ENCODE results near the gene FRMD5. TPM values are rescaled to one million over a fixed set of nuclear protein-coding genes. Genes with fewer than 3 reads are reported as not detected.

Gene FRMD5
- total RNA-seq, 4 donors from 2014 or later = 0.15 to 2.5 (median 0.29) TPM

DNA sequence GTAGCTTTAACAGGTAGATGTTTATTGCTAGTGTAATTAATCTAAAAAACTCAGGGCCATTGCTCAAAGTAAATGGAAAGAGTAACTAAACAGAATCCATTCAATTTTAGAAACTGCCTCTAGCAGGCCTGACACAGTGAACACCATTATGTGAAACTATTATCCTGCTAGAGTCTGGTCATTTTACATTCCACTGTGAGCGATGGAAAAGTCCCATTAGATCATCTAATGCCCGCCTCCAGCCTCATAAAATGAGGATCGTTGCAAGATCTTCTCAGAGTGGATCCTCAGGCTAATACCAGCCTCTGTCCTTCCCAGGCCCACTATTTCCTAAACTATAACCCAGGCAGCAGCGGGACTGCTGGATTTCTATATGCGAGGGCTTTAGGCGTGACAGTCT lies 260.6 kb downstream of the FRMD5 start:
- intact Hi-C loops (cut with DNase I; ENCODE audit: low total_unique reads) = no loop called here
- TF ChIP-seq CTCF (IDR thresholded peaks at IDR 0.05) = no peak
- no peak for TF ChIP-seq POLR2A (IDR thresholded peaks at IDR 0.05)
- WGBS, 2 donors = 66 to 77% methylated on average over 6 of the region's 6 CpGs
- no peak for DNase-seq (ENCODE audit: low spot score in 2 of 2)
- H3K4me3 ChIP-seq (ENCODE audit: low read depth, poor library complexity, severe bottlenecking) = no peak overlapping the region

DNA sequence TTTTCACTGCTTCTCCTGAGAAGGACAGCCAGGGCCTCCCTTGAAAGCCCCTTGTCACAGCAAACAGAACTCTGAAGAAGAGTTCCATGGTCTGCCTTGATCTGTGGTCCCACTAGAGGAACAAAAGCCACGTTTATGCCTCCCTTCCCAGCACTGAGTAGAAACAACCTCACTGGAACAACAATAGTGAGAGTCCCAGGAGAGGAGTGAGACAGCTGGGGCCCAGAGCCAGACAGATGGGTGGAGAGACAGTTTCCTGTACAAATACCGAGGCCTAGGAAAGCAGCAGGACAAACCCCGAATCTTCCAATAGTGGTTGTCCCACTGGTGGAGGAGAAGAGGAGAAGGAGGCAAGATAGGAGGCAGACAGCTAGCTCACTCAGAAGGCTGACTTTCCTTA lies 262.2 kb downstream of the FRMD5 start:
- no peak for DNase-seq (ENCODE audit: low spot score in 2 of 2)
- no peak overlapping the region for H3K4me3 ChIP-seq (ENCODE audit: low read depth, poor library complexity, severe bottlenecking)
- TF ChIP-seq POLR2A (IDR thresholded peaks at IDR 0.05) = no peak
- no peak for TF ChIP-seq CTCF (IDR thresholded peaks at IDR 0.05)
- intact Hi-C loops (cut with DNase I; ENCODE audit: low total_unique reads) = no loop called here
- WGBS, 2 donors = 32 to 34% methylated on average over 3 of the region's 3 CpGs

DNA sequence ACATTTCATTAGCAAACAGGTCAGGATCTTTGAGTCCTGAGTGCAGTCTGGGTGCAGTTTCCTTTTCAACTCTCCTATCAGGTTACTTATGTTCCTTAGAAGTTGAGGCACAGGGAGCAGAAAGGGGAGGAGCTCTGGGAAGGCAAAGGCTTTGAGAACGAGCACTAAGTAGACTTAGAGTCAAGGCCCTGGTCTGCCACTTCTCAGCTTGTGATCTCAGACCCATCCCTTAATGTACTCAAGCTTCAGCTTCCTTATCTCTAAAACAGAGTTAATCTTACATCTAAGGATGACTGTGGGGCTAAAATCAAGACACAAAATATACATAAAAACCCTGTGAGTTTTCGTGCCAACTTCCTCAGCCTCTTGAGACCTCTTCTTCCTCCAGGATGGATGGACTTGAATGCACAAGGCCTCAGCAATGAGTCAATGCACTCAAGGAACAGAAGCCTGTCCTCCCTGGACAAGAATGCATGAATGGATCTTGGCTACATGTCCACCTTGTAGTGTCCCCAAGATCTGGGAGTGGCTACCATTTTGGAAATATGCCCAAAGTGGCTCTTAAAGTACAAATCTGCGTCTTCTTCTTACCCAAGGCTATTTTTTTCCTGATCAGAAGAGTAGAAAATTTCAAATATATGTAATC lies 263.2 kb downstream of the FRMD5 start:
- TF ChIP-seq CTCF (IDR thresholded peaks at IDR 0.05) = no peak
- TF ChIP-seq POLR2A (IDR thresholded peaks at IDR 0.05) = no peak
- no peak for DNase-seq (ENCODE audit: low spot score in 2 of 2)
- WGBS, 2 donors = 72 to 76% methylated on average over 3 of the region's 3 CpGs
- intact Hi-C loops (cut with DNase I; ENCODE audit: low total_unique reads) = no loop called here
- H3K4me3 ChIP-seq (ENCODE audit: low read depth, poor library complexity, severe bottlenecking) = no peak overlapping the region

DNA sequence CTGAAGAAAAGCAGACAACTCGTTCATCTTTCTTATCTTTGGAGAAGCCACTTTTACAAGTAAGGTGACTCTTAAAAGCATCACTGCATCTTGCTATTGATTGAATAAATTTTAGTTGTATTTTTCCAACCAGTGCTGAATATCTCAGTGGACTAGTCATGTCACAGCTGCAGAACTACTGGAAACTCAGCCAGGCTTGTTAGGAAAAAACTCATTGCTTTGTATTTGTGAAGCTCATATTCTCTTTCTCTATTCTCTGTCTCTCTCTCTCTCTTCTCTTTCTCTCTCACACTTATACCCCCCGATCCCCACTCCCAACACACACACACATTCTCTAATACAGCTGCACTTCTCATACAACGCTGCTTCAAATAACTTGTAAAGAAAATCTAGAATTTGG lies 264.0 kb downstream of the FRMD5 start:
- TF ChIP-seq CTCF (IDR thresholded peaks at IDR 0.05) (no peak), POLR2A (IDR thresholded peaks at IDR 0.05) (no peak)
- DNase-seq (ENCODE audit: low spot score in 2 of 2) = no peak
- 88 to 90% methylated on average over 3 of the region's 3 CpGs for WGBS, 2 donors
- intact Hi-C loops (cut with DNase I; ENCODE audit: low total_unique reads) = no loop called here
- no peak overlapping the region for H3K4me3 ChIP-seq (ENCODE audit: low read depth, poor library complexity, severe bottlenecking)

DNA sequence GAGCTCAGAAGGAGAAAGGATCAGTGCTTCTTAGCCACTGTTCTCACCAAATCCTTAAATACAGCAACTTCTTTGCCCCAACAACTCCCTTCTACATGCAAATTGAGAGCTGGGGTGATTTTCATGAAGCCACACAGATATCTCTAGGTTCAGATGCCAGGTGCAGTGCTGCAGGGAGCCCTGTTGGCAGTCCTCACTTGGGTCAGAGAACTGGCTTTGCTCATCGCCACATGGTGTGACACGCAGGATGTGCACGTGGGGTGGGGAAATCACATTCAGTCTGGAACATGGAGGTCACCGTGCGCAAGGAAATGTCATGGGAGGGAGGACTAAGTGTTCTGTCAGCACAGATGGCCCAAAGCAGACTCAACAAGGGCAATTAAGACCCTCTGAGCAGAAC lies 264.5 kb downstream of the FRMD5 start:
- WGBS, 2 donors = 76 to 81% methylated on average over 5 of the region's 5 CpGs
- no peak for DNase-seq (ENCODE audit: low spot score in 2 of 2)
- no peak overlapping the region for H3K4me3 ChIP-seq (ENCODE audit: low read depth, poor library complexity, severe bottlenecking)
- TF ChIP-seq CTCF (IDR thresholded peaks at IDR 0.05) = no peak
- TF ChIP-seq POLR2A (IDR thresholded peaks at IDR 0.05) = no peak
- intact Hi-C loops (cut with DNase I; ENCODE audit: low total_unique reads) = no loop called here

DNA sequence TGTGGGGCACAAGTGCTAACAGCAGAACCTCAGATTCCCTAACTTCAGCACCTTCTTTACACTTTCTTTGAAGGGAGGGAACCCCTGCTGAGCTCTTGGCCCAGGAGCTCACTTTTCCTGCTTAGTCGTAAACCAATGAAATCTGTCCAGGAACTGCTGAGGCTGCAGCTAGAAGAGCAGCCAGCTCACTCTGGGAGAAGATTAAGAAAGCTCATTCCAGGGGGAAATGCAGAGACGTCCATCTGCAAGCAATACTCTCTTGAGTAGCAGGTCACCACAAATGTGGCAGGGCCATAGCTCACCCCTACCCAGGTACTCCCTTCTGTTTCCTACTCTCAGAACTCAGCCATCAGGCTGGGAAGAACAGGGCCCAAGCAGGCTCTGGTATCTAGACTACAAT lies 265.0 kb downstream of the FRMD5 start:
- intact Hi-C loops (cut with DNase I; ENCODE audit: low total_unique reads) = no loop called here
- no peak for DNase-seq (ENCODE audit: low spot score in 2 of 2)
- no peak overlapping the region for H3K4me3 ChIP-seq (ENCODE audit: low read depth, poor library complexity, severe bottlenecking)
- whole genome bisulfite sequencing, 2 donors = 19 to 31% methylated on average over 2 of the region's 2 CpGs
- TF ChIP-seq POLR2A (IDR thresholded peaks at IDR 0.05) (no peak), CTCF (IDR thresholded peaks at IDR 0.05) (no peak)

All from lower leg skin (tissue), 4 donors.